Measurements from ENCODE around the gene FOXRED1. TPM values are rescaled to one million over a fixed set of nuclear protein-coding genes. Genes with fewer than 3 reads are reported as not detected.

FOXRED1 gene
- total RNA-seq, 1 donor from 2014 or later: 16.3 TPM

GRCh38 chr11:126281245-126281644 is 12.3 kb downstream of the FOXRED1 start:
- Histone ChIP-seq H3K27me3 (ENCODE audit: insufficient read depth, low read length) (no peaks in the 10 kb centered on the region), H3K9ac (ENCODE audit: low read length) (no peak overlapping the region), H3K4me3 (ENCODE audit: insufficient read depth, low read depth, low read length) (no peak overlapping the region), H3K4me1 (ENCODE audit: insufficient read depth, low read length) (peaks cover 19% of the 10 kb centered on the region), H3K27ac (ENCODE audit: low read depth, low read length) (no peak overlapping the region), H3K4me2 (ENCODE audit: low read length) (no peak overlapping the region), H3K36me3 (ENCODE audit: insufficient read depth, low read length) (no peaks in the 10 kb centered on the region), H4K20me1 (ENCODE audit: insufficient read depth, low read length) (peaks cover 4% of the 10 kb centered on the region), H2AFZ (ENCODE audit: low read depth, low read length) (no peak overlapping the region), H3K79me2 (ENCODE audit: insufficient read depth, low read length) (peaks cover 6% of the 10 kb centered on the region), H3K9me3 (ENCODE audit: insufficient read depth, low read depth, low read length) (no peaks in the 10 kb centered on the region)
- no peak for FAIRE-seq
- H3K9me3 Mint-ChIP-seq (ENCODE audit: unreplicated experiment): peaks cover 2% of the 10 kb centered on the region
- H3K4me3 Mint-ChIP-seq (ENCODE audit: unreplicated experiment): peak overlapping the region; percentile 83
- H3K36me3 Mint-ChIP-seq (ENCODE audit: low read depth, unreplicated experiment): peaks cover 3% of the 10 kb centered on the region
- H3K27ac Mint-ChIP-seq (ENCODE audit: unreplicated experiment): peak overlapping the region; percentile 38
- DNase-seq (ENCODE audit: low read depth): no peak
- TF ChIP-seq CTCF (IDR thresholded peaks at IDR 0.05; ENCODE audit: insufficient read depth, low read depth, low read length): no peak
- TF ChIP-seq EZH2 (IDR thresholded peaks at IDR 0.05; ENCODE audit: insufficient read depth, low read length): no peak
- H3K4me1 Mint-ChIP-seq (ENCODE audit: low read depth, unreplicated experiment): peaks cover 8% of the 10 kb centered on the region
- H3K27me3 Mint-ChIP-seq (ENCODE audit: low read depth, unreplicated experiment): no peaks in the 10 kb centered on the region

GRCh38 chr11:126281666-126282175 is 12.8 kb downstream of the FOXRED1 start:
- Histone ChIP-seq H2AFZ (ENCODE audit: low read depth, low read length) (no peak overlapping the region), H3K79me2 (ENCODE audit: insufficient read depth, low read length) (peaks cover 7% of the 10 kb centered on the region), H4K20me1 (ENCODE audit: insufficient read depth, low read length) (peaks cover 6% of the 10 kb centered on the region), H3K4me2 (ENCODE audit: low read length) (peak overlapping the region; percentile 88), H3K9ac (ENCODE audit: low read length) (no peak overlapping the region), H3K27me3 (ENCODE audit: insufficient read depth, low read length) (no peaks in the 10 kb centered on the region), H3K4me3 (ENCODE audit: insufficient read depth, low read depth, low read length) (no peak overlapping the region), H3K4me1 (ENCODE audit: insufficient read depth, low read length) (peaks cover 19% of the 10 kb centered on the region), H3K27ac (ENCODE audit: low read depth, low read length) (no peak overlapping the region), H3K36me3 (ENCODE audit: insufficient read depth, low read length) (no peaks in the 10 kb centered on the region), H3K9me3 (ENCODE audit: insufficient read depth, low read depth, low read length) (no peaks in the 10 kb centered on the region)
- TF ChIP-seq CTCF (IDR thresholded peaks at IDR 0.05; ENCODE audit: insufficient read depth, low read depth, low read length): no peak
- no peak for TF ChIP-seq EZH2 (IDR thresholded peaks at IDR 0.05; ENCODE audit: insufficient read depth, low read length)
- Mint-ChIP-seq H3K27ac (ENCODE audit: unreplicated experiment) (peak overlapping the region; percentile 38), H3K4me1 (ENCODE audit: low read depth, unreplicated experiment) (peaks cover 8% of the 10 kb centered on the region), H3K36me3 (ENCODE audit: low read depth, unreplicated experiment) (peaks cover 3% of the 10 kb centered on the region), H3K9me3 (ENCODE audit: unreplicated experiment) (peaks cover 2% of the 10 kb centered on the region), H3K27me3 (ENCODE audit: low read depth, unreplicated experiment) (no peaks in the 10 kb centered on the region), H3K4me3 (ENCODE audit: unreplicated experiment) (peak overlapping the region; percentile 83)
- FAIRE-seq: no peak
- no peak for DNase-seq (ENCODE audit: low read depth)

GRCh38 chr11:126282361-126282735 is 13.4 kb downstream of the FOXRED1 start:
- no peaks in the 10 kb centered on the region for H3K27me3 ChIP-seq (ENCODE audit: insufficient read depth, low read length)
- peaks cover 19% of the 10 kb centered on the region for H3K4me1 ChIP-seq (ENCODE audit: insufficient read depth, low read length)
- H3K79me2 ChIP-seq (ENCODE audit: insufficient read depth, low read length): peaks cover 7% of the 10 kb centered on the region
- H3K27me3 Mint-ChIP-seq (ENCODE audit: low read depth, unreplicated experiment): no peaks in the 10 kb centered on the region
- peak overlapping the region; percentile 83 for H3K9ac ChIP-seq (ENCODE audit: low read length)
- no peaks in the 10 kb centered on the region for H3K9me3 ChIP-seq (ENCODE audit: insufficient read depth, low read depth, low read length)
- FAIRE-seq: no peak
- no peaks in the 10 kb centered on the region for H3K36me3 ChIP-seq (ENCODE audit: insufficient read depth, low read length)
- H3K27ac Mint-ChIP-seq (ENCODE audit: unreplicated experiment): no peak overlapping the region
- H3K4me3 ChIP-seq (ENCODE audit: insufficient read depth, low read depth, low read length): peak overlapping the region; percentile 74
- H3K4me3 Mint-ChIP-seq (ENCODE audit: unreplicated experiment): peak overlapping the region; percentile 83
- peaks cover 3% of the 10 kb centered on the region for H3K36me3 Mint-ChIP-seq (ENCODE audit: low read depth, unreplicated experiment)
- DNase-seq (ENCODE audit: low read depth): peak; percentile 23
- peak overlapping the region; percentile 83 for H2AFZ ChIP-seq (ENCODE audit: low read depth, low read length)
- peaks cover 8% of the 10 kb centered on the region for H3K4me1 Mint-ChIP-seq (ENCODE audit: low read depth, unreplicated experiment)
- H3K27ac ChIP-seq (ENCODE audit: low read depth, low read length): no peak overlapping the region
- no peak for TF ChIP-seq EZH2 (IDR thresholded peaks at IDR 0.05; ENCODE audit: insufficient read depth, low read length)
- no peak for TF ChIP-seq CTCF (IDR thresholded peaks at IDR 0.05; ENCODE audit: insufficient read depth, low read depth, low read length)
- peaks cover 2% of the 10 kb centered on the region for H3K9me3 Mint-ChIP-seq (ENCODE audit: unreplicated experiment)
- H3K4me2 ChIP-seq (ENCODE audit: low read length): peak overlapping the region; percentile 88
- peaks cover 8% of the 10 kb centered on the region for H4K20me1 ChIP-seq (ENCODE audit: insufficient read depth, low read length)

All from astrocyte (in vitro differentiated cells and primary cell).